ENCODE measurements around the gene DBF4. TPM values are rescaled to one million over a fixed set of nuclear protein-coding genes. Genes with fewer than 3 reads are reported as not detected.
A peak's percentile ranks its signal among the peaks of the same experiment; 100 is the strongest.

Gene DBF4
- total and polyA plus RNA-seq, 2 of the 13 experiments (the other 11 are each of a cell fraction or from before 2014, with no cell fraction given) = 5.0 to 64.4 TPM

DNA sequence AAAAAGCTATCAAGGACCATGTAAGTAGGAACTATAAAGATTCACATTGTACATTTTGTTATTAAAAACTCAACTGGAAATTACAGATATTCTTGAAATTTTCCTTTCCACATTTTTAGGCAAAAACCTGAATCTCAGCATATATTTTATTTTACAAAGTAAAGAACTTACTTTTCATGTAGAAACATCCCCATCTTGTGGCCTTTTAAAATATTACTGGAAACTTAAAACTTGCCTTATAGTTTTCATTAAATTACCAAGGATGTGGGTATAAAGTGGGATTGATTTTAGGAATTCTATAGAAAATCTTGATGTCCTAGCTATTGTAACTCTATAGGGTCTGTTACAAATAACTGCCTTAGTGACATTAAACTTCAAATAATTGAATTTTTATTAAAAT is 10.6 kb downstream of the DBF4 start:
- in situ Hi-C loops (cut with HindIII; ENCODE audit: extremely low pct_ligation_motif_present, low pct_unique_long_range_greater_than_20kb) (no loop called here), intact Hi-C loops (cut with micrococcal nuclease; ENCODE audit: unreplicated experiment) (loop anchor here (1.0 to 5.0 kb wide), 3 partner anchors 89 to 380 kb away; no protein-coding TSS in a partner anchor)
- ChIA-PET POLR2A (no interaction called here), CTCF (ENCODE audit: low intra/inter-chr PET ratio, low total read pairs) (interaction anchor here (4.6 kb wide), 1 partner anchor 89 kb away, joined by 29 read pairs; no protein-coding TSS in a partner anchor)
- no peaks in the 10 kb centered on the region for H4K20me1 ChIP-seq (ENCODE audit: insufficient read depth, low read length)
- no peak for ATAC-seq
- no peak for FAIRE-seq
- H3K4me1 ChIP-seq (ENCODE audit: insufficient read depth, low read length) = 0 out of 2 replicates have a peak, but pooled peaks cover under 1% of the 10 kb centered on the region
- no peaks in the 10 kb centered on the region for H3K9me3 ChIP-seq (ENCODE audit: low read length)
- H3K9ac ChIP-seq (ENCODE audit: insufficient read depth, low read depth, low read length) = no peak overlapping the region
- DNase-seq (ENCODE audit: low spot score) = peak; percentile 20
- H3K4me2 ChIP-seq (ENCODE audit: low read depth, low read length) = no peak overlapping the region
- H3K4me3 ChIP-seq (replicated peaks in 1 of 3; ENCODE audit: insufficient read depth in 1 of 3, low read depth in 2 of 3, low read length in 3 of 3) = no peak overlapping the region
- H3K36me3 ChIP-seq (replicated peaks in 1 of 2; ENCODE audit: control insufficient read depth in 1 of 2, insufficient read depth in 2 of 2, low read length in 2 of 2) = peaks cover 7 to 46% of the 10 kb centered on the region in 2 experiments; a peak in 4 of 5 replicates
- H2AFZ ChIP-seq (ENCODE audit: low read length) = no peak overlapping the region
- TF ChIP-seq NFATC3 (CRISPR knock-in tag; IDR thresholded peaks at IDR 0.05) (no peak), RXRA (CRISPR knock-in tag; IDR thresholded peaks at IDR 0.05) (no peak), NFE2 (CRISPR knock-in tag; IDR thresholded peaks at IDR 0.05) (no peak), TBL1XR1 (IDR thresholded peaks at IDR 0.05; ENCODE audit: borderline replicate concordance, low read length, partially characterized antibody) (no peak), ZNF570 (CRISPR knock-in tag; IDR thresholded peaks at IDR 0.05; ENCODE audit: borderline replicate concordance) (no peak), SMC3 (IDR thresholded peaks at IDR 0.05; ENCODE audit: low read length) (0 out of 2 replicates have a peak, but pooled peaks have one; percentile 21), STAG1 (CRISPR knock-in tag; IDR thresholded peaks at IDR 0.05) (peak; percentile 56)
- TF ChIP-seq, protein P1, sequence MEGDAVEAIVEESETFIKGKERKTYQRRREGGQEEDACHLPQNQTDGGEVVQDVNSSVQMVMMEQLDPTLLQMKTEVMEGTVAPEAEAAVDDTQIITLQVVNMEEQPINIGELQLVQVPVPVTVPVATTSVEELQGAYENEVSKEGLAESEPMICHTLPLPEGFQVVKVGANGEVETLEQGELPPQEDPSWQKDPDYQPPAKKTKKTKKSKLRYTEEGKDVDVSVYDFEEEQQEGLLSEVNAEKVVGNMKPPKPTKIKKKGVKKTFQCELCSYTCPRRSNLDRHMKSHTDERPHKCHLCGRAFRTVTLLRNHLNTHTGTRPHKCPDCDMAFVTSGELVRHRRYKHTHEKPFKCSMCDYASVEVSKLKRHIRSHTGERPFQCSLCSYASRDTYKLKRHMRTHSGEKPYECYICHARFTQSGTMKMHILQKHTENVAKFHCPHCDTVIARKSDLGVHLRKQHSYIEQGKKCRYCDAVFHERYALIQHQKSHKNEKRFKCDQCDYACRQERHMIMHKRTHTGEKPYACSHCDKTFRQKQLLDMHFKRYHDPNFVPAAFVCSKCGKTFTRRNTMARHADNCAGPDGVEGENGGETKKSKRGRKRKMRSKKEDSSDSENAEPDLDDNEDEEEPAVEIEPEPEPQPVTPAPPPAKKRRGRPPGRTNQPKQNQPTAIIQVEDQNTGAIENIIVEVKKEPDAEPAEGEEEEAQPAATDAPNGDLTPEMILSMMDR (CRISPR knock-in tag; IDR thresholded peaks at IDR 0.05) = 0 out of 2 replicates have a peak, but pooled peaks have one; percentile 10
- TF ChIP-seq, protein P2, sequence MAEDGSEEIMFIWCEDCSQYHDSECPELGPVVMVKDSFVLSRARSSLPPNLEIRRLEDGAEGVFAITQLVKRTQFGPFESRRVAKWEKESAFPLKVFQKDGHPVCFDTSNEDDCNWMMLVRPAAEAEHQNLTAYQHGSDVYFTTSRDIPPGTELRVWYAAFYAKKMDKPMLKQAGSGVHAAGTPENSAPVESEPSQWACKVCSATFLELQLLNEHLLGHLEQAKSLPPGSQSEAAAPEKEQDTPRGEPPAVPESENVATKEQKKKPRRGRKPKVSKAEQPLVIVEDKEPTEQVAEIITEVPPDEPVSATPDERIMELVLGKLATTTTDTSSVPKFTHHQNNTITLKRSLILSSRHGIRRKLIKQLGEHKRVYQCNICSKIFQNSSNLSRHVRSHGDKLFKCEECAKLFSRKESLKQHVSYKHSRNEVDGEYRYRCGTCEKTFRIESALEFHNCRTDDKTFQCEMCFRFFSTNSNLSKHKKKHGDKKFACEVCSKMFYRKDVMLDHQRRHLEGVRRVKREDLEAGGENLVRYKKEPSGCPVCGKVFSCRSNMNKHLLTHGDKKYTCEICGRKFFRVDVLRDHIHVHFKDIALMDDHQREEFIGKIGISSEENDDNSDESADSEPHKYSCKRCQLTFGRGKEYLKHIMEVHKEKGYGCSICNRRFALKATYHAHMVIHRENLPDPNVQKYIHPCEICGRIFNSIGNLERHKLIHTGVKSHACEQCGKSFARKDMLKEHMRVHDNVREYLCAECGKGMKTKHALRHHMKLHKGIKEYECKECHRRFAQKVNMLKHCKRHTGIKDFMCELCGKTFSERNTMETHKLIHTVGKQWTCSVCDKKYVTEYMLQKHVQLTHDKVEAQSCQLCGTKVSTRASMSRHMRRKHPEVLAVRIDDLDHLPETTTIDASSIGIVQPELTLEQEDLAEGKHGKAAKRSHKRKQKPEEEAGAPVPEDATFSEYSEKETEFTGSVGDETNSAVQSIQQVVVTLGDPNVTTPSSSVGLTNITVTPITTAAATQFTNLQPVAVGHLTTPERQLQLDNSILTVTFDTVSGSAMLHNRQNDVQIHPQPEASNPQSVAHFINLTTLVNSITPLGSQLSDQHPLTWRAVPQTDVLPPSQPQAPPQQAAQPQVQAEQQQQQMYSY (CRISPR knock-in tag; IDR thresholded peaks at IDR 0.05) = no peak
- peaks cover 14% of the 10 kb centered on the region for H3K79me2 ChIP-seq (ENCODE audit: insufficient read depth, low read length)
- BruUV-seq (replicated peaks) = no TSS peak
- no peaks in the 10 kb centered on the region for H3K27me3 ChIP-seq (ENCODE audit: control insufficient read depth in 1 of 2, insufficient read depth in 2 of 2, low read length in 2 of 2)
- no peak overlapping the region for H3K27ac ChIP-seq (ENCODE audit: extremely low read length, insufficient read depth, low read length)
